Vagina (tissue), 2 donors: ENCODE measurements around the gene RPN2. TPM values are rescaled to one million over a fixed set of nuclear protein-coding genes. Genes with fewer than 3 reads are reported as not detected.

Source experiments
- DNase-seq, 2 donors: peaks; one replicate each; pipeline ENCODE4 v3.0.0-alpha.2; 2017; ENCODE audit errors: extremely low spot score in 2 of 2
- H3K27ac ChIP-seq: fragments of 200-600 bp; sonication (generic); one replicate; pipeline ENCODE4 v1.5.1; 2019
- H3K27me3 ChIP-seq: fragments of 200-600 bp; sonication (generic); one replicate; pipeline ENCODE4 v1.5.1; 2019
- H3K36me3 ChIP-seq, 2 donors: fragments of 200-600 bp; sonication (generic); one replicate each; pipeline ENCODE4 v1.5.1; 2017 to 2019
- H3K4me1 ChIP-seq: fragments of 200-600 bp; sonication (generic); one replicate; pipeline ENCODE4 v1.5.1; 2019
- H3K4me3 ChIP-seq, 2 donors: fragments of 200-600 bp; sonication (generic); 1 replicate in 1 of 2; 2 replicates in 1 of 2; pipeline ENCODE4 v1.5.1; 2016 to 2019
- H3K9me3 ChIP-seq: fragments of 200-600 bp; sonication (generic); one replicate; pipeline ENCODE4 v1.5.1; 2019
- POLR2A ChIP-seq, 2 donors: fragments of 450-650 bp; IDR thresholded peaks; one replicate each; pipeline ENCODE4 v1.6.1; 2017; ENCODE audit warnings: antibody characterized with exemption in 2 of 2, mild to moderate bottlenecking in 2 of 2, moderate library complexity in 2 of 2
- POLR2AphosphoS5 ChIP-seq, 2 donors: sonication (generic); formaldehyde crosslinking; IDR thresholded peaks; one replicate each; pipeline ENCODE4 v1.9.0; 2017; ENCODE audit warnings: antibody characterized with exemption in 2 of 2, mild to moderate bottlenecking in 2 of 2, low read depth in 1 of 2; ENCODE audit not compliant: insufficient read depth in 1 of 2
- intact Hi-C: fragments of 100-400 bp; cut with DNase I; formaldehyde crosslinking; loops from one replicate; pipeline ENCODE4 v1.15.1; 2023
- total RNA-seq: library from RNA; depleted of rRNA; stranded (reverse); fragments of >200 nt; gene quantifications from one replicate; pipeline ENCODE4 v1.2.3, GENCODE V29; 2016
- TF ChIP-seq, protein P1 (sequence below), 3 experiments: fragments of 450-650 bp in 2 of 3; fragments of 200-600 bp in 1 of 3; sonication (generic) in 1 of 3; IDR thresholded peaks; one replicate each; pipeline ENCODE4 v1.5.1; 2017 to 2019; ENCODE audit warnings: antibody characterized with exemption in 3 of 3, mild to moderate bottlenecking in 2 of 3, moderate library complexity in 2 of 3

The RPN2 gene
- total RNA-seq, 1 donor from 2014 or later = 103 TPM

- no peak for DNase-seq
- H3K9me3 ChIP-seq = no peaks in the 10 kb centered on the region
- H3K36me3 ChIP-seq = peaks cover 0 to 98% of the 10 kb centered on the region in 2 donors
- H3K27ac ChIP-seq = no peak overlapping the region
- intact Hi-C loops = no loop called here
- no peak overlapping the region for H3K4me3 ChIP-seq
- peaks cover 30% of the 10 kb centered on the region for H3K4me1 ChIP-seq
- H3K27me3 ChIP-seq = no peaks in the 10 kb centered on the region
- no peak for TF ChIP-seq POLR2AphosphoS5 (IDR thresholded peaks at IDR 0.05; ENCODE audit: insufficient read depth in 1 of 2, low read depth in 1 of 2)
- TF ChIP-seq, protein P1, sequence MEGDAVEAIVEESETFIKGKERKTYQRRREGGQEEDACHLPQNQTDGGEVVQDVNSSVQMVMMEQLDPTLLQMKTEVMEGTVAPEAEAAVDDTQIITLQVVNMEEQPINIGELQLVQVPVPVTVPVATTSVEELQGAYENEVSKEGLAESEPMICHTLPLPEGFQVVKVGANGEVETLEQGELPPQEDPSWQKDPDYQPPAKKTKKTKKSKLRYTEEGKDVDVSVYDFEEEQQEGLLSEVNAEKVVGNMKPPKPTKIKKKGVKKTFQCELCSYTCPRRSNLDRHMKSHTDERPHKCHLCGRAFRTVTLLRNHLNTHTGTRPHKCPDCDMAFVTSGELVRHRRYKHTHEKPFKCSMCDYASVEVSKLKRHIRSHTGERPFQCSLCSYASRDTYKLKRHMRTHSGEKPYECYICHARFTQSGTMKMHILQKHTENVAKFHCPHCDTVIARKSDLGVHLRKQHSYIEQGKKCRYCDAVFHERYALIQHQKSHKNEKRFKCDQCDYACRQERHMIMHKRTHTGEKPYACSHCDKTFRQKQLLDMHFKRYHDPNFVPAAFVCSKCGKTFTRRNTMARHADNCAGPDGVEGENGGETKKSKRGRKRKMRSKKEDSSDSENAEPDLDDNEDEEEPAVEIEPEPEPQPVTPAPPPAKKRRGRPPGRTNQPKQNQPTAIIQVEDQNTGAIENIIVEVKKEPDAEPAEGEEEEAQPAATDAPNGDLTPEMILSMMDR (IDR thresholded peaks at IDR 0.05) = no peak
- no peak for TF ChIP-seq POLR2A (IDR thresholded peaks at IDR 0.05)
Measured at GRCh38 chr20:37230200-37230599, 51.1 kb downstream of the RPN2 start.

- H3K27me3 ChIP-seq = no peaks in the 10 kb centered on the region
- no peaks in the 10 kb centered on the region for H3K9me3 ChIP-seq
- H3K36me3 ChIP-seq = peaks cover 0 to 95% of the 10 kb centered on the region in 2 donors
- H3K4me1 ChIP-seq = peaks cover 18% of the 10 kb centered on the region
- TF ChIP-seq, protein P1 (IDR thresholded peaks at IDR 0.05) = no peak
- no peak for TF ChIP-seq POLR2A (IDR thresholded peaks at IDR 0.05)
- no peak overlapping the region for H3K4me3 ChIP-seq
- H3K27ac ChIP-seq = no peak overlapping the region
- intact Hi-C loops = no loop called here
- no peak for DNase-seq
Measured at GRCh38 chr20:37231947-37232630, 53.0 kb downstream of the RPN2 start.

DNA sequence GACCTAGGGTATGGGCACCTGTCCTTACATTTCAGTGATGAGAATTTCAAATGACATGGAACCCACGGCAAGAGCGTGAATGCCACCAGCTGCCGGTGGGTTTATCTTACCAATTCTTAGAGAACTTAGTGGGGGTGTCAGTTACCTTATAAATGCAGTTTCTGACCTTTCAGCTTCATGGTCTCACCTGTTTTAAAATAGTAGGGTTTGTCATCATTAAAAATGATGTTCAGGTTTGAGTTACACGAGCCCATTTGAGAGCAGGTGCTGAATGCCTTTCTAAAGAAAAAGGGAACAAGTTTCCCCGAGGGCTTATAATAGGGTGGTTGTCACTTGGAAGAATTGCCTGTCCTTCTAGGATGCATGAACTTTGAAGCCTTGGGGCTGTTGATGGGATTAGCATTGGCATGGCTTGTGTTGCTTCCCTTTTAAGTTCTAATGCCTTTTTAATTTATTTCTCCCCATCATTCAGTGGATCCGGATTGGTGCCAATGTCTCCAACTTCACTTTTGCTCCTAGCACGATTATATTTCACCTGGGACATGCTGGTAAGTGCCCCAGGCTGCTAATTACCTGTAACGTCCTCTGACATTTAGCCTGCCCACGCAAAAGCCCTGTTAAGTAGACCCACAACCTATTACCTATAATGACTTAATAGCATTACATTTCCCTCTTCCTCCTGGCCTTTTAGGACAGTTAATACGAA lies 54.6 kb downstream of the RPN2 start:
- intact Hi-C loops = no loop called here
- Histone ChIP-seq H3K4me3 (no peak overlapping the region), H3K36me3 (peaks cover 0 to 92% of the 10 kb centered on the region in 2 donors), H3K9me3 (no peaks in the 10 kb centered on the region), H3K4me1 (peaks cover 10% of the 10 kb centered on the region), H3K27ac (no peak overlapping the region), H3K27me3 (no peaks in the 10 kb centered on the region)
- no peak for DNase-seq
- no peak for TF ChIP-seq POLR2A (IDR thresholded peaks at IDR 0.05)
- TF ChIP-seq, protein P1 (IDR thresholded peaks at IDR 0.05) = no peak
- no peak for TF ChIP-seq POLR2AphosphoS5 (IDR thresholded peaks at IDR 0.05; ENCODE audit: insufficient read depth in 1 of 2, low read depth in 1 of 2)

DNA sequence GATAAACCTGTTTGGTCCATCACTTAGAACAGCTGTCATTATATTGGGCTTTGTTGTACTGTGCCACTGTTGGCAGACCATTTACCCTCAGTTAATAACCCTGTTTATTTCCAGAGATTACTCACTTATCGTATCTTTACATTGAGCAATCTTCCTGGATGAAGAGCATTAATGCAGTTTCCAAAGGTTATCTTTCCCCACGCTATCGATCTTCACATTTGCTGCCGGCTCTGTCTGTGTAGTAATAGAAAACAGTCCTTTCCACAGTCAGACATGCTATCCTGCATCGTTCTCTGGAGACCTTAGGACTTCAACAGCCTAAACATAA lies 55.1 kb downstream of the RPN2 start:
- Histone ChIP-seq H3K4me3 (no peak overlapping the region), H3K36me3 (peaks cover 0 to 87% of the 10 kb centered on the region in 2 donors), H3K4me1 (peaks cover 13% of the 10 kb centered on the region), H3K27me3 (no peaks in the 10 kb centered on the region), H3K27ac (no peak overlapping the region), H3K9me3 (no peaks in the 10 kb centered on the region)
- intact Hi-C loops = no loop called here
- DNase-seq = no peak
- TF ChIP-seq, protein P1 (IDR thresholded peaks at IDR 0.05) = no peak
- TF ChIP-seq POLR2AphosphoS5 (IDR thresholded peaks at IDR 0.05; ENCODE audit: insufficient read depth in 1 of 2, low read depth in 1 of 2) (no peak), POLR2A (IDR thresholded peaks at IDR 0.05) (no peak)

DNA sequence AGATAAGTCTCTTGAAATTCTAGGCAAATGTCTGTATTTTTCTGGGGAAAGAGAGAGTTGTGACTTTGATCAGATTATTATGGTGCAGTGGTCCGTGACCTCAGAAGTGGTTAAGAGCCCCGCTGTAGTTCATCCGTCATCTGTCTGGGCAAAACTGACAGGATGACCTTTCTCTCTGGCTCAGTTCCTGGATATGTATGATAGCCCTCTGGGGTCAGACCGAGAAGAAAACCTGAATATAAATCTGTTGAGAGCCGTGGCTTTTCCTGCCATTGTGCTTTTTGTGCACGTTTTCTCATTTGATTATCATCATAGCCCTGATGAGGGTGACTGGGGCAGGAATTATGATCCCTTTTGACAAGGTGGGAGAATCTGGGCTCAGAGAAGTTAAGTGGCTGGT lies 55.9 kb downstream of the RPN2 start:
- H3K9me3 ChIP-seq = no peaks in the 10 kb centered on the region
- intact Hi-C loops = no loop called here
- H3K27ac ChIP-seq = no peak overlapping the region
- H3K4me1 ChIP-seq = peaks cover 19% of the 10 kb centered on the region
- no peak for DNase-seq
- peaks cover 0 to 78% of the 10 kb centered on the region in 2 donors for H3K36me3 ChIP-seq
- H3K27me3 ChIP-seq = no peaks in the 10 kb centered on the region
- no peak overlapping the region for H3K4me3 ChIP-seq
- TF ChIP-seq POLR2AphosphoS5 (IDR thresholded peaks at IDR 0.05; ENCODE audit: insufficient read depth in 1 of 2, low read depth in 1 of 2) (no peak), POLR2A (IDR thresholded peaks at IDR 0.05) (no peak)
- TF ChIP-seq, protein P1 (IDR thresholded peaks at IDR 0.05) = no peak
